HG03139 (cell line): Measurements from ENCODE around the gene DGUOK.

Experiments used
- ATAC-seq: cut with Tn5 transposase; IDR thresholded peaks from one replicate; pipeline ENCODE4 v1.9.1; 2021; ENCODE audit not compliant: unreplicated experiment

The DGUOK gene

DNA sequence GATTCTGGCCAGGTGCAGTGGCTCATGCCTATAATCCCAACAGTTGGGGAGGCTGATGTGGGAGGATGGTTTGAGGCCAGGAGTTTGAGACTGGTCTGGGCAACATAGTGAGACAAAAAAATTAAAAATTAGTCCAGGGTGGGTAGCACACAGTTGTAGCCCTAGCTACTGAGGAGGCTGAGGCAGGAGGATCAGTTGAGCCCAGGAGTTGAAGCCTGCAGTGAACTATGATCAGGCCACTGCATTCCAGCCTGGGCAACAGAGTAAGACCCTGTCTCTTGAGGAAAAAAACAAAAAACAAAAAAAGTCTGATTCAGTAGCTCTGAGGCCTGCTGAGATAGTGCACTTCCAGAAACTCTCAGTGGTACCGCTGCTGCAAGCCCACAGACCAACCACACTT lies 50.1 kb downstream of the DGUOK start:
- ATAC-seq = no peak

DNA sequence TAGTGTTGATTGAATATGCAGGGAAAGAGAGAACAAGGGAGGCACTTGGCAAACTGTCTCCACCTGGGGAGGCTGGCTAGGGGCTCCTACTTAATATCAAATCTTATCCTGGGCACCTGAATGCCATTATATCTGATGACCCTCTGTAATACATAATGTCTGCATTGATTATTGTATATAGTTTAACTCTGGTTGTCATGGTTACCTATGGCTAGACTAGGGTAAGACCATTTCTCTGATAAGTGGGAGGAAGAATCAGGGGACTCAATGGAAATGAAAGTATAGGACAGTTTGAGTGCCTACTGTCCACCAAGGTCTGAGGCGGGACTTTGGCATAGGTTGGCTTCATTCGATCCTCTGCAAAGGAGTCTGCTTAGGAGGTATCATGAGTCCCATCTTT lies 50.8 kb downstream of the DGUOK start:
- no peak for ATAC-seq

DNA sequence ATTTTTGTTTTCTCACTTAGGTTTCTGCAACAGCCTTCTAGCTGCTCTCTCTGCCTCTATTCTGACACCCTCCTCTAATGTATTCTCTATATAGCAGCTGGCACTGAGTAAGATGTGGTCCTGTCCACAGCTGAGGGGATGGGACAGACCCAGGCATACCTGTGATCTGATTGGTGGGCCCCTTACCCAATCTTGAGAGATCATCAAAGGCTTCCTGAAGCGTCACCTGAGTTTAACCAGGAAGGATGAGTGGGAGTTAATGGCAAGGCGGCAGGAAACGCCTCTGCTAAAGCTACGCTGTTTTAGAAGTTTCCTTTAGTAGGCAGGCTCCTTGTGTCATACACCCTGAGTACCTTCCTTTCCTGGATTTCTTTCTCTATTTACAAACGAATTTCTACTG lies 52.3 kb downstream of the DGUOK start:
- no peak for ATAC-seq

DNA sequence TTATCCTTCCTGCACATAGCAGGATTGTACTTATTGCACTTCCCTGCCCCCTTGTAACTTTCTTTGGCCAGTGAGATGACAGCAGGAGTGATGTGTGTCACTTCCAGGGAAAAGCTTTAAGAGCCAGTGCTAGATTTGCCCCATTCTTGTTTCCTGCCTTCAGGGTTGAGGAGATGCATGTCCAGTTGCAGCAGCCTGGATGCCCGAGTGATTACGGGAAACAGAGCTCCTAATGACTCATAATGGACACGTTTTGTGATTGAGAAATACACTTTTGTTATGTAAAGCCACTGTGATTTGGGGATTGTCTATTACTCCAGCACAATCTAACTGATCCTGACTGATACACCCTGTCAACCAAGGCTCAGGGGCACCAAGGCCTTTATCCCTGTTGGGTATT lies 53.0 kb downstream of the DGUOK start:
- no peak for ATAC-seq

DNA sequence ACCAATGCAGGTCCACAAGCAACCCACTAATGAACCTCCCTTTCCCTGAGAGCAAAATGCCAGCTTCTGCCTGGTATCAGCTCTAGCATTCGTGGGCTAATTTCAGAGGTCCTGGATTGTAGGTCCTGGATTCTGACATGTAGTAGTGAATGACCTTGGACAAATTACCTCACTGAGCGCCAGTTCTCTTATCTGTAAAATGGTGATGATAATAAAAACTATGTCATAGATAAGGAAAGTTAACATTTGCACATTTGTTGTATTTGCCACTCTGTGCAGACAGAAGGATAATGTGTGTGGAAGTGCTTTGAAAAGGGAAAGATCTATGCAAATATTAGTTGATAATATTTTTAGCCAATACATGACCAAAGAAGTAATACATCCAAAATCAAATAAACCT lies 53.9 kb downstream of the DGUOK start:
- no peak for ATAC-seq

DNA sequence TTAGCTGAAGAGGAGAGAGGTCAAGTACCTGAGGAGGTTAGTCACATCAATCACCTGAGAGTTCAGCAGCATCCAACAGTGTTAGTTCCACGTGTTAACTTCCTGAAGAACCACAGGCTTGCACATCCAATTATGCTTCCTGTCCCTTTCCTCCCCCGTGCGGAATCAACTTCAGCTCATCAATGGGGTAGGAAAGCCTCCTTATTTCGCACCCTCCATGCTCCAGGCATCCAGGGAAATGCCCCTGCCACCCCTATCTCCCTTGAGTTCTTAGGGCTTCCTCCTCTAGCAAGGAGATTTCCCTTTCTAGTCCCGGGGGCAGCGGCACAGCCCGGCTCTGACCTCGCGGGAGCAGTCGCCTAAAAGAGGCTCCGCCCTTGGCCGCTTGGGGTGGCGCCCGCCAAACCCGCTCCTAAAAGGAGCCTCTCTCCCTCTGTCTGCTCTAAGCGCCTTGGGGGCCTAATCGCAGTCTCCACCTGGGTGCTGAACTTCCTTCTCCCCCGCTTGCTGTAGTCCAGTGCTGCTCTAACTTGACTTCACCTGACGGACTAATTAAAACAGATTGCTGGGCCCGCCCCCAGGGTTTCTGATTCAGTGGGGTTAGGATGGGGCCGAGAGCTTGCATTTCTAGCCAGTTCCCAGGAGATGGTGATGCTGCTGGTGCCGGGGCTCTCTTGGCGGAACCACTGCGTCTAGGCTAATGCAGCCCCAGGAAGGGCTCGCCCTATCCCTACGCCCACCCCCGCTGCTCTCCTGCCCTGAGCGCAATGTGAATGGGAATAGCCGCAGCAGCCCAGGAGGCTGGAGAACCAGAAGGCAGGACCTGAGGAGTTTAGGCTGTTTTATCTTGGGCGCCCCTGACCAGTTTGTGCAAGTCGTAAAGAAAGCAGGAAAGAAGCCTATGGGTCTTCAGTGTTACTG lies 54.7 kb downstream of the DGUOK start:
- ATAC-seq = no peak

DNA sequence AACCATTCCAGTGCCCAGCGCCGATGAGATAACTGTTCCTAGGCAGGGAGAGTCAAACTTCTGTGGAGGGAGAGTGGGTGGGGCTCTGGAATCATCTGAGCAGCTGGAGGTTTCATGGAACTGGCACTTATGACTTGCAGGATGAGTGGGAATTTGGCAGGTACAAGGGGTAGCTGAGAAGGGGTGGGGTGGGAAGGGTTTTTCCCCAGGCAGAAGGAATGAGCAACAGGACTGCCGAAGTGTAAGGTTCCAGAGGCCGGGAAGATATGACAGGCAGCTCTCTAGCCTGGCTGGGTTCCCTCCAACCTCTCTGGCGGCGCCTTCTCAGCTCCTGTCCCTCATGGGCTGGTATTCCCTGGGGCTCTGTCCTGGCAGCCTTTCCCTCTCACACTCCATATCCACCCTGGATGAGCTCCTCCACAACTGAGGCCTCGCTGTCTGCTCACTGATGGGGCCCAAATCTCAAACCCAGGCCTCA lies 55.5 kb downstream of the DGUOK start:
- ATAC-seq = no peak

DNA sequence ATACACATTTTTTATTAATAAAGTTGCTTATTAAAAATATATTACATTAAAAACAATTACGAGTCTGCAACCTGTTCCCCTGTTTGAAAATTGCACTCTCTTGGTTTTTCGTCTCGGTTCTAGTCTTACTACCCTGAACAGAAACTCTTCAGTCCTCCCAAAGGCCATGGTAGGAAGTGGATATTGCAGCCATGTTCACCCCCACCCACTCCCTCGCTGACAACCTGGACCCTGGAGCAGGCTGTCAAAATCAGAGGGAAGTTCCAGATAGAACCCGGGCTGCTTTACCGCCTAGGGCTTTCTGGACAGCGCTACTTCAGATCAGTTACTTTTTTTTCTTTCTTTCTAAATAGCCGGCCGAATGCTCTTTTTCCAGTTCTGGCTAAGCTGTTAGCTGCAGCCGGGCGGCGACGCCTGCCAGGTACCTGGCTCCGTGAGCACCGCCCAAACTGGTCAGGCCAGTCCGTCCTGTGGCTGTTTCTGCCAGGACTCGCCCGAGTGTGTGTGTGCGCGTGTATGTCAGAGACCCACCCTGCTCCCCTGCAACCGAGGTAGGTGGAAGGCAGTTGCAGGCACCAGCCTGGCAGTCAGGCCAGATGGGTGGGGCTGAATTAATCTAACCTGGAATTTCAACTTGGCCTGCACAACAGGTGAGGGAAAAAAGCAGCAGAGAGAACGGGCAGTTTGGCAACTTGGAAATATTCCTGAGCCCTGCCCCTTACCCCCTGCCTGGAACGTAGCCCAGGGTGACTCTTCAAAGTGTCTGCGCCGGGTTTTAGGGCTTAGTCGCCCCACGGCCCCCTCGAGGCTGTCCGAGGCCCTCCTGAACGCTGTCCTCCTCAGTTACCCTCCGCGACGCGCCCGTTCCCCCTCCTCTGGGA lies 56.9 kb downstream of the DGUOK start:
- no peak for ATAC-seq

DNA sequence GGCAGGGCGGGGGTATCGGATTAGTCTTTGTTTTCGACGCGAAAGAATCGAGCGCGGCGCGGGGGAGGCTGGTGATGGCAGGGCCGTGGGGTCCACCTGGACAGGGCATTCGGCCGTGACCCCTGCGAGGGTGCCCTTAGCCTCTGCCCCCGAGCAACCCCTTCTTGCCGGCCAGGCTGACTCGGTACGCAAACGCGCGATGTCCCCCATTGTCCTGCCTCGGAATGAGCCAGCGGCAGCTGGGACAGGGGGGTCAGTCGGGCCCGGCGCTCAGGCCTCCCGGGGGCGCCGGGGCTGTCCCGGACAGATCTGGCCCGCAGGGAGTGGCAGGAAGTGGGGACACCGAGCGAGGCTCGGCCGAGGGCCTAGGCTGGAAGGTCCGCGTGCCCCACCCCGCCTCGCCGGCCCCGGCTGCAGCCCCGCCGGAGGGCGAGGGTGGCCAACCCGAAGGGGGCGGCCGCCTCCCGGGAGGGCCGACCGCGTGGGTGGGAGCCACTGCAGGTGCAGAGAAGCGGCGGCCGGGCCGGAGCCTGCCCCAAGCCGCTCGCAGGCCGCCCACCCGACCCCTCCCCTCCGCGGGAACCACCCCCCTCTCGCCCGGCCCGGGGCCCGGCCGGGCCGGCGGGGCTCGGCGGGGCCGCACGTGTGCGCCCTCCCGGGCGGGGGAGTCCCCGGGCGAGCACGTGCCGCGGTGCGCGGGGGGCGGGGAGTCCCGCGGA lies 57.7 kb downstream of the DGUOK start, which contains the start of gene TET3:
TSS of gene TET3 (plus strand) at position 708 of the 719 bp plus-strand sequence. CDS start 1,494 bp downstream, outside the sequence.
- ATAC-seq = peak; percentile 31

DNA sequence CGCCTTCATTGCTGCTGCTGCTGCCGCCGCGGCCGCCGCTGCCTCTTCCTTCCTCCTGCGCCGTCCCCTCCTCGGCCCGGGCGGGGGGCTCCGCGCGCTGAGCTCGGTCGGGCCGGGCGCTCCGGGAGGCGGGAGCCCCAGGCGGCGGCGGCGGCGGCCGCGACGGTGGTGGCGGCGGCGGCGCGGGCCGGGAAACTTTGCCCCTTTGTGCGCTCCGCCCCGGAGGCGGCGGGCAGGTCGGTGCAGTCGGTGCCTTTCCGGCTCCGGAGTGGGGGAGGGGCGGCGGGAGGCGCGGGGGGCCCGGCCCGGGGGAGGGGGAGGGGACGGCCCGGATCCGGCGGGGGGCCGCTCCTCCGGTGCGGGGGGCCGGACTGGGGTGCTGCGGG lies 58.2 kb downstream of the DGUOK start:
- ATAC-seq = peak; percentile 7

DNA sequence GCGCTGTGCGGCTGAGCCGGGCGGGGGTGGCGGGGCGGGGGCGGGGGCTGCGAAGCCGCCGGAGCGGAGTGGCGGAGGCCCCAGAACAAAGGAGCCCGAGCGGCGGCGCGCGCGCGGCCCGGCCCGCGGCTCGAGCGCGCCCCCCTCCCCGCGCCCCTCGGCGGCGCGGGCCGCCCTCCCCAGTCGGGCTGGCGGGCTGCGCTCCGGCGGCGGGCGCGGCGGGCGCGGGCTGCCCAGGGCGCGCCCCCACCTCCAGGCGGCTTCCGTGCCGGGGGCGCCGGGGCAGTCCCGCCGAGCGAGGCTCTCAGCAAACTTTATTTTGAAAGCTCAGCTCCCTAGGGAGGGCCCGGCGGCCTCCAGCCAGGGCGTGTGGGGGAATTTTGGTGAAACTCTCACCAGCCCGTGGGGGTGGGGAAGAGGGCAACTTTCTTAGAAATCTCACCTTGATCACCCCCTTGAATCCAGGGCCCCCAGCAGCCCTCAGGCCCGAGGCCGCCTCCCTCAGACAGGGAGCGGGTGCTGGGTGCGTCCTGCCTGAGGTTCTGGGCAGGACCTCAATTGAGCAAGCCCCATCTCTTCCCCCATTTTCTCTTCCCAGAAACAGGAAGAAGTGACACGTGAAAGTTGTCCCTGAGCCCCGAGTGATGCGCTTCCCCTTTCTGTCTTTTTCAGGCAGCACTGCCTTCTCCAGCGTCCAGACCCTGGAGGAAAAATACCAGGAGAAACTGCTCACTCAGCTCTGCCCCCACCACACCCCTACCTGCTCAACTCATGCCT lies 58.8 kb downstream of the DGUOK start:
- ATAC-seq = peak; percentile 16

DNA sequence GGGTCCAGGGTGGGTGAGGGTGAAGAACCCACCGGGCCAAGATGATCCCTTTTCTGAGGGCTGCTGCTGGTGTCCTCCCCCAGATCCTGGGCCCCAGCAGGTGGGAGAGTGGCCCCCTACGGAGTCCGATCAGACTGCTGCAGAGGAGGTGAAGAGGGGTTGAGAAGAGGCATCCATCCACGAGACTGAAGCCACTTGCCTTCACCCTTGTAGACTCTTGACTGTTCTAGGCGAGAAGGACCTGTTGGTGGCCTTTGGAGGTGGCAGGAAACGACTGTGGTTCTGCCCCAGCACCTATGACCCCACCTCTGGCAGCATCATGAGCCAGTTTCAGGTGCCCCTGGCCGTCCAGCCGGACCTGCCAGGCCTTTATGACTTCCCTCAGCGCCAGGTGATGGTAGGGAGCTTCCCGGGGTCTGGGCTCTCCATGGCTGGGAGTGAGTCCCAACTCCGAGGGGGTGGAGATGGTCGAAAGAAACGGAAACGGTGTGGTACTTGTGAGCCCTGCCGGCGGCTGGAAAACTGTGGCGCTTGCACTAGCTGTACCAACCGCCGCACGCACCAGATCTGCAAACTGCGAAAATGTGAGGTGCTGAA lies 59.5 kb downstream of the DGUOK start:
- ATAC-seq = no peak

DNA sequence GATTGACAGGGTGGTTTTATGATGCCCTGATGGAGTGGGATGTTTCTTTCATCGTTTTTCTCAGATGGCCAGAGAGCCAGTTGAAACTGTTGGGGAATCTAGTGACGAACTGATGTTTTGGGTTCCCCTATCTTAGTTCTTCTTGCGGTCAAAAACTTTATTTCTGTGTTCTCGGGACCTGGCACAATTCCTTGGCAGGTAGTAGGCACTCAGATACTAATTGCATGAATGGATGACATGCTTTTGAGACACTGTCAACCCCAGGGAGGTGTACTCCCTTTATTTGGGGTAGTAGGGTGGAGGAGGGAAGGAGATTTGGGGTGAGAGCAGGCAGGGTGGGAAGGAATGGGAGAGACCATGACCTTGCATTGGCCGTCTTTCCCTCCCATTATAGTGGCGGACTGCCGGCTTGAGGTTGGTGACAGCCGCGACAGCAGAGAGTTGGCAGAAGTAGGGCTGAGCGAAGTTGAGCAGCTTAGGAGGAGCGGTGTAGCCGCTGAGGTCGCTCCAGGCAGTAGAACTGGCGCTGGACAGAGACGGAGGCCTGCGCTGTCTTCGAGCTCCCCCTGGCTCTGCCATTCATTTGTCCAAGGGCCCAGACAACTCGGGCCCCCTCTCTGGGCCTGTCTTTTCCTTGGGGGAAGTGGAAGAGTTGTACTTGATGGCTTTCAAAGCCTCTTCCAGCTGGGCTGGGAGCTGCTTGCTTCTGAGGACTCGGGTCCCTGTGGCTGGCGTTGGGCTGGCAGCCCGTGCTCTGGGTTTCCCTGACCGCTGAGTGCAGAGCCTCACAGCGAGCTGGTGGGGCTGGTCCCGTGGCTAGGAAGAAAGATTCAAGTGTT lies 60.6 kb downstream of the DGUOK start:
- no peak for ATAC-seq

DNA sequence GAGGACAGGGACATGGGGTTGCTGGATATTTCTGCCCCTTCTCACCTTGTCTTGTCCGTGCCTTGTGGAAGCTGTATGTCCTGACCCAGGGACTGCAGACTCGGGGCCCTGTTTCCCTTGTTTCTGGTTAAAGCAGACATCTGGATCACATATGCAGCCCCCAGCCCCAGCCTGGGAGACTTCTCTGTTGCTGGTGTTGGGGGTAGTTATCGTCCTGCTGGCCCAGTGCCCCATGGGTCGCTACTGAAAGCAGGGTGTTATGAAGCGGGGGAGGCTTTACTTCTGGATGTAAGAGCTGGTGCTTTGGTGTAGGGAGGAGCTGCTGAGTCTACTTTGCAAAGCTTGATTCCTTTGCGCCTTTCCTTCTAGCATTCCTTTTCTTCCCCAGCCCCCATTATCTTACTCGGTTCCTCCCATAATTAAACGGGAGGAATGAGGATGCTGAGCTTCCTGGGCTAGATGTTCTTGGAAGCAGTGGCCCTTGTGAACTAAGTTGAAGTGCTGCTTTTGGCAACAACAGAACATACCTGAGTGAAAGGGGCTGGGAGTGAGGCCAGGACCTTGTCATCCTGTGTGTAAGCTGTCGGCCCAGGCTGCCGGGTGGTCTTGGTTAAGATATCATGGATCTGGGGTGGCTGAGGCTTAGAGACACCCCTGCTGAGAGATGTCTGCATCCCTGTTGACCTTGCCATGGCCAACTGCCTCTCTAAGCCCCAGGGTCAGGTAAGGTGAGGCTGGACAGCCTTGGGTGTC lies 61.4 kb downstream of the DGUOK start:
- no peak for ATAC-seq

DNA sequence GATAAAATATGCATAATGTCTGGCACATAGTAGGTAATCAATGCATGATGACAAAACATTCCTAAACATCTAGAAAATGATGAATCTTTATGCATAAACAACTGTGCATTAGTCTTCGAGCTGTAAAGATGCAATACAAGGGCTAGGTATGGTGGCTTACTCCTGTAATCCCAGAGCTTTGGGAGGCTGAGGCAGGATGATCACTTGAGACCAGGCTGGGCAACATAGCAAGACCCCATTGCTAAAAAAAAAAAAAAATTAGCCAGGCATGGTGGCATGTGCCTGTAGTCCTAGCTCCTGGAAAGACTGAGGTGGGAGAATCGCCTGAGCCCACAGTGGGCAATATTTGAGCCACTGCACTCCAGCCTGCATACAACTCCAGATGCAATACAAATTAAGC lies 63.3 kb downstream of the DGUOK start:
- no peak for ATAC-seq

DNA sequence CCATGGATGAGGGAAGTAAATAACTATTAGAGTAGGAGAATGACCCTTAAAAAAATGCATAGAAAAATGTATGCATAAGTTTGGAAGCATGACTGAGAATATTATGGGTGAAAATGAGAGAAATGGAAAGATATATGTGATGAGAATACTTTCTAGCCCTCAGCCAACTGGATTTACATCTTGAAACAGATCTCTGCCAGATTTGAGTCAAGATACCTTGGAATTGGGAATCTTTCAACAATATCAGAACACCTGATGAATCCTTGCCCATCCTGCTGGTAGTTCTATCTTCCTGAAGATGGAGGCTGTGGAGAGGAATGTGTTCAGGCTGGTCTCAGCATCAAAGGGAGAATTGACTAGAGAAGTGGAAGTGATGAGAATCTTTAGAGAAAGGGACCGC lies 63.9 kb downstream of the DGUOK start:
- no peak for ATAC-seq

DNA sequence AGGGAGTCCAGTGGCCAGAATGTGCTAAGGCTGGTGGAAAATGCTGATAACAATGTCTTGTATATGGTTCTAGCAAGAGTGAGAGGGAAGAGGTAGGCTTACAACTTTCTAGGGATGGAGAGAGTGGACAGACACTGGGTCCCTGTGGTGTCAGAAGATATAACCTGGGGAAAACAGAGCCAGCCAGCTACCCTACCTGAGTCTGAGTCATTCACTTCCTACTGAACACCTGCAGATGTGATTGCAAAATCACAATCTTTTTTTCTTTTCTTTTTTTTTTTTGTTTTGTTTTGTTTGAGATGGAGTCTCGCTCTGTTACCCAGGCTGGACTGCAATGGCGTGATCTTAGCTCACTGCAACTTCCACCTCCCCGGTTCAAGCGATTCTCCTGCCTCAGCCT lies 65.4 kb downstream of the DGUOK start:
- no peak for ATAC-seq

DNA sequence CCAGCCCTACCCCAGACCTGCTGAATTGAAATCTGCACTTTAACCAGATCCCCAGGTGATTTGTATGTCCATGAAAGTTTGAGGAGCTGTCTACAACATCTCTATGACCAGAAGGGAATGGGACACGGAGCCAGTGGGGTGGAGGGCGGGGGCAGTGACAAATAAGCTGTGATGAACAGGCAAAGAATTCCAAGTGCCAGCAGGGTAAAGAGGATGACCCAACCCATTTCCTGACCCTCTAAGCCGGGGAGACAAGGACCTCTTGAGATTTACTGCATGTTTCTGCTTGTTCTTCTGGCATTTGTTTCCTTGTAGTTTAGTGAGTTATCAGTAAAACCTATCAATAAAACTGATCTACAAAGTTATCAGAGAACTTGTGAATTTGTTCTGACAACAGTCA lies 66.7 kb downstream of the DGUOK start:
- no peak for ATAC-seq
